IMR-90 (cell line): ENCODE data around the gene NXPE3. TPM values are rescaled to one million over a fixed set of nuclear protein-coding genes. Genes with fewer than 3 reads are reported as not detected.

ENCODE experiments used
- ATAC-seq: fragments of 200-7000 bp; cut with Tn5 transposase; 2 replicates; pipeline ENCODE4 v1.9.1; 2020; ENCODE audit warnings: low read depth, mild to moderate bottlenecking, moderate library complexity
- BruUV-seq: library from RNA; stranded (reverse); fragments of 400-500 nt; replicated peaks from 2 replicates; lab custom pipeline; 2021; lab: Mats Ljungman, UMichigan
- CTCF ChIA-PET: fragments of 300-600 bp; formaldehyde crosslinking; extraction: SDS; loops from one replicate; lab custom pipeline; 2021; ENCODE audit warnings: antibody characterized with exemption; lab: Yijun Ruan, JAX
- POLR2A ChIA-PET: fragments of 300-600 bp; sonication (Branson Sonifier 250); formaldehyde crosslinking; loops from one replicate; lab custom pipeline; 2022; ENCODE audit warnings: antibody characterized with exemption; ENCODE audit not compliant: unreplicated experiment; lab: Charles Lee
- DNase-seq: peaks from one replicate; pipeline ENCODE4 v3.0.0; 2013
- H2AFZ ChIP-seq: replicated peaks from 2 replicates; pipeline ENCODE3; 2013; ENCODE audit warnings: low read length, mild to moderate bottlenecking; ENCODE audit not compliant: poor library complexity
- H2AK5ac ChIP-seq: 2 replicates; pipeline ENCODE4 v1.6.1; 2013; ENCODE audit warnings: low read depth, low read length, inconsistent platforms
- H2AK9ac ChIP-seq: replicated peaks from 2 replicates; pipeline ENCODE3; 2013; ENCODE audit warnings: mild to moderate bottlenecking, low read depth, low read length, moderate library complexity; ENCODE audit not compliant: poor library complexity
- H2BK120ac ChIP-seq: 2 replicates; pipeline ENCODE4 v1.6.1; 2013; ENCODE audit warnings: low read depth, low read length, inconsistent platforms
- H2BK15ac ChIP-seq: 3 replicates; pipeline ENCODE4 v1.6.1; 2013; ENCODE audit warnings: low read depth, low read length, inconsistent platforms
- H2BK20ac ChIP-seq: 2 replicates; pipeline ENCODE4 v1.6.1; 2013; ENCODE audit warnings: low read depth, mild to moderate bottlenecking, inconsistent platforms, low read length, moderate library complexity
- H2BK5ac ChIP-seq: 2 replicates; pipeline ENCODE4 v1.6.1; 2013; ENCODE audit warnings: mild to moderate bottlenecking, low read depth, low read length, inconsistent platforms; ENCODE audit not compliant: poor library complexity, severe bottlenecking
- H3K14ac ChIP-seq: replicated peaks from 2 replicates; pipeline ENCODE4 v1.6.1; 2013; ENCODE audit warnings: low read depth, low read length, inconsistent platforms
- H3K18ac ChIP-seq: 2 replicates; pipeline ENCODE4 v1.6.1; 2013; ENCODE audit warnings: low read depth, low read length, control low read depth
- H3K23ac ChIP-seq: 2 replicates; pipeline ENCODE4 v1.6.1; 2013; ENCODE audit warnings: low read depth, low read length, inconsistent platforms
- H3K27ac ChIP-seq: 2 replicates; pipeline ENCODE4 v1.5.1; 2013; ENCODE audit warnings: mild to moderate bottlenecking, control low read depth, low read length; ENCODE audit not compliant: insufficient read depth
- H3K27me3 ChIP-seq: 2 replicates; pipeline ENCODE4 v1.6.1; 2013; ENCODE audit warnings: low read length; ENCODE audit not compliant: control insufficient read depth, insufficient read depth
- H3K36me3 ChIP-seq: 2 replicates; pipeline ENCODE4 v1.6.1; 2013; ENCODE audit warnings: low read length, mixed read lengths; ENCODE audit not compliant: control insufficient read depth, insufficient read depth
- H3K4ac ChIP-seq: 2 replicates; pipeline ENCODE4 v1.6.1; 2013; ENCODE audit warnings: low read depth, low read length, inconsistent platforms
- H3K4me1 ChIP-seq: 2 replicates; pipeline ENCODE4 v1.6.1; 2013; ENCODE audit warnings: low read length, mixed read lengths; ENCODE audit not compliant: control insufficient read depth, insufficient read depth
- H3K4me2 ChIP-seq: 2 replicates; pipeline ENCODE4 v1.6.1; 2013; ENCODE audit warnings: low read depth, mild to moderate bottlenecking, control low read depth, low read length, moderate library complexity
- H3K4me3 ChIP-seq: 2 replicates; pipeline ENCODE4 v1.5.1; 2013; ENCODE audit warnings: low read depth, mild to moderate bottlenecking, control low read depth, low read length, moderate library complexity; ENCODE audit not compliant: insufficient read depth
- H3K56ac ChIP-seq: 2 replicates; pipeline ENCODE4 v1.6.1; 2013; ENCODE audit warnings: low read length, inconsistent platforms; ENCODE audit not compliant: insufficient read depth; ENCODE audit errors: extremely low read depth
- H3K79me1 ChIP-seq, 2 experiments: 2 replicates each; pipeline ENCODE4 v1.6.1; 2013; ENCODE audit warnings: low read length in 2 of 2, inconsistent platforms in 1 of 2, low read depth in 1 of 2
- H3K9ac ChIP-seq: 2 replicates; pipeline ENCODE4 v1.6.1; 2013; ENCODE audit warnings: low read depth, low read length, control low read depth
- H3K9me1 ChIP-seq: 2 replicates; pipeline ENCODE4 v1.6.1; 2013; ENCODE audit warnings: low read length, inconsistent platforms; ENCODE audit not compliant: insufficient read depth
- H3K9me3 ChIP-seq: 2 replicates; pipeline ENCODE4 v1.6.1; 2013; ENCODE audit warnings: low read length; ENCODE audit not compliant: control insufficient read depth, insufficient read depth
- H4K20me1 ChIP-seq: 2 replicates; pipeline ENCODE4 v1.6.1; 2013; ENCODE audit warnings: low read length, inconsistent platforms; ENCODE audit not compliant: insufficient read depth
- H4K5ac ChIP-seq: 2 replicates; pipeline ENCODE4 v1.6.1; 2013; ENCODE audit warnings: mild to moderate bottlenecking, low read depth, low read length, control low read depth
- H4K8ac ChIP-seq, 2 experiments: 2 replicates each; pipeline ENCODE4 v1.6.1; 2013; ENCODE audit warnings: low read depth in 2 of 2, low read length in 2 of 2, control low read depth in 1 of 2, inconsistent platforms in 1 of 2
- H4K91ac ChIP-seq: 2 replicates; pipeline ENCODE4 v1.6.1; 2013; ENCODE audit warnings: low read depth, low read length, inconsistent platforms; ENCODE audit not compliant: insufficient read depth
- BHLHE40 ChIP-seq: fragments of 150-350 bp; IDR thresholded peaks from 2 replicates; pipeline ENCODE4 v1.6.1; 2016; ENCODE audit warnings: mild to moderate bottlenecking, low read depth, low read length
- CEBPB ChIP-seq: IDR thresholded peaks from 2 replicates; pipeline ENCODE4 v1.6.1; 2012; ENCODE audit warnings: low read depth, low read length, improper control_type of control experiment
- ELK1 ChIP-seq: fragments of 150-350 bp; IDR thresholded peaks from 2 replicates; pipeline ENCODE4 v1.6.1; 2016; ENCODE audit warnings: low read depth, mild to moderate bottlenecking, low read length, moderate library complexity, borderline replicate concordance
- MAFK ChIP-seq: IDR thresholded peaks from 2 replicates; pipeline ENCODE4 v1.6.1; 2012; ENCODE audit warnings: low read depth, low read length, improper control_type of control experiment
- MAZ ChIP-seq: IDR thresholded peaks from 2 replicates; pipeline ENCODE4 v1.6.1; 2012; ENCODE audit warnings: low read depth, mild to moderate bottlenecking, low read length, improper control_type of control experiment, moderate library complexity, borderline replicate concordance
- MXI1 ChIP-seq: IDR thresholded peaks from 2 replicates; pipeline ENCODE4 v1.6.1; 2012; ENCODE audit warnings: low read depth, mild to moderate bottlenecking, low read length, moderate library complexity, borderline replicate concordance
- NFE2L2 ChIP-seq: fragments of 150-350 bp; IDR thresholded peaks from 2 replicates; pipeline ENCODE4 v1.6.1; 2016; ENCODE audit warnings: low read depth, mild to moderate bottlenecking, low read length
- SMC3 ChIP-seq: fragments of 150-350 bp; IDR thresholded peaks from 2 replicates; pipeline ENCODE4 v1.6.1; 2016; ENCODE audit warnings: low read depth, mild to moderate bottlenecking, antibody characterized with exemption, low read length, moderate library complexity
- WGBS, 2 experiments: methylation state at CpG; one replicate each; pipeline versions ENCODE4 v1.1.5 to v1.1.7; 2013; ENCODE audit warnings: missing lambda C conversion rate in 2 of 2; ENCODE audit not compliant: insufficient read length in 1 of 2; ENCODE audit errors: extremely low coverage in 2 of 2; 5-methylcytosine and 5-hydroxymethylcytosine counted together
- dilution Hi-C: fragments of 300-500 bp; cut with HindIII; formaldehyde crosslinking; loops from one replicate; pipeline ENCODE4 v1.14.3; 2018; ENCODE audit warnings: low sequenced_read_pairs; ENCODE audit not compliant: unreplicated experiment
- in situ Hi-C: fragments of 300-500 bp; cut with MboI; formaldehyde crosslinking; loops from 3 replicates; pipeline ENCODE4 v1.14.3; 2019; ENCODE audit warnings: low sequenced_read_pairs, inconsistent platforms, mixed read lengths
- intact Hi-C: fragments of 100-400 bp; cut with micrococcal nuclease; formaldehyde crosslinking; loops from 2 replicates; pipeline ENCODE4 v1.10.0; 2022
- polyA plus RNA-seq, 3 experiments: library from polyadenylated mRNA; depleted of rRNA; stranded (reverse); fragments of >200 nt; gene quantifications; 2 replicates each; pipeline ENCODE4 v1.2.3, GENCODE V29; 2012; ENCODE audit warnings: low replicate concordance in 1 of 3
- total RNA-seq: library from RNA; depleted of rRNA; stranded (reverse); fragments of >200 nt; gene quantifications from 2 replicates; pipeline ENCODE4 v1.2.3, GENCODE V29; 2012
- TF ChIP-seq, protein P1 (sequence below): conservative IDR thresholded peaks from 2 replicates; pipeline ENCODE4 v1.5.1; 2012; ENCODE audit warnings: mild to moderate bottlenecking, low read depth, low read length, improper control_type of control experiment

The NXPE3 gene
- total and polyA plus RNA-seq, 2 of the 4 experiments (the other 2 are of a cell fraction): 20.0 to 23.8 TPM

- H4K20me1 ChIP-seq: peaks cover 53% of the 10 kb centered on the region
- POLR2A ChIA-PET: no interaction called here
- H3K27ac ChIP-seq: no peak overlapping the region
- peak overlapping the region; percentile 24 for H2BK5ac ChIP-seq
- H2BK120ac ChIP-seq: no peak overlapping the region
- H3K79me1 ChIP-seq: peaks cover 22 to 44% of the 10 kb centered on the region in 2 experiments
- no peak overlapping the region for H3K14ac ChIP-seq
- no peak overlapping the region for H3K4me2 ChIP-seq
- BruUV-seq: no TSS peak
- H2AFZ ChIP-seq: no peak overlapping the region
- in situ Hi-C loops (no loop called here), dilution Hi-C loops (no loop called here), intact Hi-C loops (no loop called here)
- H3K56ac ChIP-seq: no peak overlapping the region
- no peak overlapping the region for H2BK20ac ChIP-seq
- H3K18ac ChIP-seq: no peak overlapping the region
- no peak overlapping the region for H4K5ac ChIP-seq
- H3K9me1 ChIP-seq: peaks cover 12% of the 10 kb centered on the region
- no peak overlapping the region for H4K91ac ChIP-seq
- no peaks in the 10 kb centered on the region for H3K27me3 ChIP-seq
- CTCF ChIA-PET: interaction anchor here (0.7 to 1.4 kb wide), 2 partner anchors 56 to 364 kb away, joined by 3 read pairs; no protein-coding TSS in a partner anchor
- 0 out of 4 replicates have a peak overlapping the region, but pooled peaks of 1 of the 2 experiments have one; percentile 7 for H4K8ac ChIP-seq
- no peak overlapping the region for H2BK15ac ChIP-seq
- H2AK5ac ChIP-seq: no peak overlapping the region
- WGBS, 2 experiments: no CpG with 5 or more reads among the region's 4 CpGs
- DNase-seq (no peak), ATAC-seq (no peak)
- peaks cover 5% of the 10 kb centered on the region for H3K4me1 ChIP-seq
- no peak overlapping the region for H3K4ac ChIP-seq
- no peaks in the 10 kb centered on the region for H3K9me3 ChIP-seq
- TF ChIP-seq NFE2L2: no peak
- TF ChIP-seq CEBPB: no peak
- no peak for TF ChIP-seq MAZ
- TF ChIP-seq BHLHE40: no peak
- TF ChIP-seq ELK1: no peak
- TF ChIP-seq MXI1: no peak
- no peak for TF ChIP-seq SMC3
- TF ChIP-seq, protein P1, sequence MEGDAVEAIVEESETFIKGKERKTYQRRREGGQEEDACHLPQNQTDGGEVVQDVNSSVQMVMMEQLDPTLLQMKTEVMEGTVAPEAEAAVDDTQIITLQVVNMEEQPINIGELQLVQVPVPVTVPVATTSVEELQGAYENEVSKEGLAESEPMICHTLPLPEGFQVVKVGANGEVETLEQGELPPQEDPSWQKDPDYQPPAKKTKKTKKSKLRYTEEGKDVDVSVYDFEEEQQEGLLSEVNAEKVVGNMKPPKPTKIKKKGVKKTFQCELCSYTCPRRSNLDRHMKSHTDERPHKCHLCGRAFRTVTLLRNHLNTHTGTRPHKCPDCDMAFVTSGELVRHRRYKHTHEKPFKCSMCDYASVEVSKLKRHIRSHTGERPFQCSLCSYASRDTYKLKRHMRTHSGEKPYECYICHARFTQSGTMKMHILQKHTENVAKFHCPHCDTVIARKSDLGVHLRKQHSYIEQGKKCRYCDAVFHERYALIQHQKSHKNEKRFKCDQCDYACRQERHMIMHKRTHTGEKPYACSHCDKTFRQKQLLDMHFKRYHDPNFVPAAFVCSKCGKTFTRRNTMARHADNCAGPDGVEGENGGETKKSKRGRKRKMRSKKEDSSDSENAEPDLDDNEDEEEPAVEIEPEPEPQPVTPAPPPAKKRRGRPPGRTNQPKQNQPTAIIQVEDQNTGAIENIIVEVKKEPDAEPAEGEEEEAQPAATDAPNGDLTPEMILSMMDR: no peak
- no peak for TF ChIP-seq MAFK
- no peak overlapping the region for H2AK9ac ChIP-seq
- H3K36me3 ChIP-seq: peaks cover 51% of the 10 kb centered on the region
- H3K9ac ChIP-seq: no peak overlapping the region
- peak overlapping the region; percentile 51; the same call in 1 of the 2 replicates for H3K23ac ChIP-seq
- no peak overlapping the region for H3K4me3 ChIP-seq
These were observed 79.5 kb downstream of the NXPE3 start for GRCh38 chr3:101858464-101859030.
